GM19035 (cell line): ENCODE results near the gene C6orf89.

ENCODE experiments used
- ATAC-seq: cut with Tn5 transposase; IDR thresholded peaks from one replicate; pipeline ENCODE4 v1.9.1; 2021; ENCODE audit not compliant: unreplicated experiment

Gene C6orf89

GRCh38 chr6:36885461-36886401, at the start of gene C6orf89:
Gene C6orf89 (plus strand): TSS chr6:36885952. CDS start chr6:36899445, 13,493 bp downstream.
- peak; percentile 99 for ATAC-seq

GRCh38 chr6:36836111-36837021, 49.4 kb upstream of the C6orf89 start:
- ATAC-seq: no peak

GRCh38 chr6:36837022-36837339, 48.8 kb upstream of the C6orf89 start:
- no peak for ATAC-seq

- no peak for ATAC-seq
Observed at GRCh38 chr6:36837686-36838085, 48.1 kb upstream of the C6orf89 start.

- no peak for ATAC-seq
Observed at GRCh38 chr6:36838896-36839748, 46.6 kb upstream of the C6orf89 start, which contains the start of gene CPNE5. Gene CPNE5 (minus strand): TSS chr6:36839444. CDS start chr6:36839377, 67 bp downstream.

- no peak for ATAC-seq
Observed at GRCh38 chr6:36839749-36840431, 45.9 kb upstream of the C6orf89 start.

GRCh38 chr6:36840432-36841403, 45.0 kb upstream of the C6orf89 start:
- ATAC-seq: no peak

- no peak for ATAC-seq
Observed at GRCh38 chr6:36841756-36842155, 44.0 kb upstream of the C6orf89 start.

- ATAC-seq: no peak
Observed at GRCh38 chr6:36843170-36843569, 42.6 kb upstream of the C6orf89 start.

- ATAC-seq: no peak
Observed at GRCh38 chr6:36844232-36845170, 41.3 kb upstream of the C6orf89 start.

- ATAC-seq: no peak
Observed at GRCh38 chr6:36845233-36845632, 40.5 kb upstream of the C6orf89 start.

- ATAC-seq: no peak
Observed at GRCh38 chr6:36847152-36847551, 38.6 kb upstream of the C6orf89 start.

- no peak for ATAC-seq
Observed at GRCh38 chr6:36847991-36848390, 37.8 kb upstream of the C6orf89 start.

GRCh38 chr6:36848658-36849441, 36.9 kb upstream of the C6orf89 start:
- ATAC-seq: no peak

- ATAC-seq: no peak
Observed at GRCh38 chr6:36850021-36850420, 35.7 kb upstream of the C6orf89 start.

- ATAC-seq: no peak
Observed at GRCh38 chr6:36851149-36851614, 34.6 kb upstream of the C6orf89 start.

- ATAC-seq: no peak
Observed at GRCh38 chr6:36851626-36852025, 34.1 kb upstream of the C6orf89 start.
